ENCODE results near the gene IQCH. TPM values are rescaled to one million over a fixed set of nuclear protein-coding genes. Genes with fewer than 3 reads are reported as not detected.
A peak's percentile ranks its signal among the peaks of the same experiment; 100 is the strongest.

IQCH gene
- total and polyA plus RNA-seq, 2 of the 4 experiments (the other 2 are of a cell fraction), result 0.60 to 2.5 TPM

DNA sequence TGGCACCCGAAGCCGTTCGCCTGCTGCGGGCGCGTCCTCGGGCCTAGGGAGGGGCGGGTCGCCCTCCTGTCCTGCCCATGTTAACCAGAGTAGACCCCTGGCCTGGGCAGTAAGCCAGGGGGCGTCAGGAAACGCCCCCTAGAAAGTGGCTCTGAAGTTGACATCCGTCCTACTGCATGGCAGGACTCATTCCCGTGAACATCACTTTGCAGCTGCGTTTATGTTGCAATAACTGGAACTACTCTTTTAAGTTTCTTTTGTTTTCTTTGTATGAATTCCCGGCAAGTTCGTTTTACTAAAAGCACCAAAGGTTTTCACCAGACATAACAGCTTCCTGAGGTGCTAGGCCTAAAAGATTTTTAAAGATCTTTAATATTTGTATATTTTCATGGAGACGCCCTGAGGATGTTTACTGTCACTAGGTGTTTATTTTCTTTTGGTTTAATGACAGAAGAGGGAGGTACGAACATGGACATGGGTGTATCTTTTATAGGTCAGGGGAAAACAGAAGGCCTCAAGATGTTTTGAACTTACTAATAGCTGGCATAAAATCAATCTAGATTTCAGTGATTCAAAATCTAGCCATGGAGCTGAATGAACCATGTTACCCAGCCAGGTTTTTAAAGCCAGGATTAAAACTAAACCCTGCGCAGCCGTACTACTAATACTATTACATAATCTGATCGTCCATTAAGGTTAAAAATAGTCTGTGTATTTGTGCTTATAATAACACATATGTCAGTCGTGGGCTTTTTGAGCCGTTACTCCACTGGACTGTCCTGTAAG lies 267.4 kb downstream of the IQCH start:
- Histone ChIP-seq H3K4me3 (ENCODE audit: insufficient read depth, low read depth, low read length) (peak overlapping the region; percentile 79), H3K9me3 (ENCODE audit: control insufficient read depth, insufficient read depth, low read length) (no peaks in the 10 kb centered on the region), H2AFZ (replicated peaks; ENCODE audit: low read length, poor library complexity) (peak overlapping the region; percentile 99), H2AK9ac (replicated peaks; ENCODE audit: low read depth, low read length, poor library complexity) (peak overlapping the region; percentile 37), H3K27me3 (ENCODE audit: control insufficient read depth, insufficient read depth, low read length) (no peaks in the 10 kb centered on the region), H3K23ac (ENCODE audit: low read depth, low read length) (peak overlapping the region; percentile 67; the same call in 1 of the 2 replicates), H3K36me3 (ENCODE audit: control insufficient read depth, insufficient read depth, low read length) (no peaks in the 10 kb centered on the region), H3K18ac (ENCODE audit: low read depth, low read length) (peak overlapping the region; percentile 46), H2BK20ac (ENCODE audit: low read depth, low read length) (no peak overlapping the region), H3K79me1 (ENCODE audit: low read depth in 1 of 2, low read length in 2 of 2) (peaks cover 7 to 29% of the 10 kb centered on the region in 2 experiments; a peak in 3 of 4 replicates), H3K9ac (ENCODE audit: low read depth, low read length) (peak overlapping the region; percentile 89), H3K56ac (ENCODE audit: extremely low read depth, insufficient read depth, low read length) (peak overlapping the region; percentile 54; the same call in 1 of the 2 replicates), H3K9me1 (ENCODE audit: insufficient read depth, low read length) (no peaks in the 10 kb centered on the region), H3K4me1 (ENCODE audit: control insufficient read depth, insufficient read depth, low read length) (no peaks in the 10 kb centered on the region), H3K27ac (ENCODE audit: insufficient read depth, low read length) (peak overlapping the region; percentile 94), H3K4me2 (ENCODE audit: low read depth, low read length) (peak overlapping the region; percentile 84), H3K4ac (ENCODE audit: low read depth, low read length) (peak overlapping the region; percentile 63), H4K91ac (ENCODE audit: insufficient read depth, low read depth, low read length) (no peak overlapping the region), H2BK120ac (ENCODE audit: low read depth, low read length) (peak overlapping the region; percentile 18; the same call in 1 of the 2 replicates), H2BK15ac (ENCODE audit: low read depth, low read length) (no peak overlapping the region), H2AK5ac (ENCODE audit: low read depth, low read length) (no peak overlapping the region; the same call in 1 of the 2 replicates), H2BK5ac (ENCODE audit: low read depth, low read length, poor library complexity, severe bottlenecking) (peak overlapping the region; percentile 86), H4K5ac (ENCODE audit: low read depth, low read length) (peak overlapping the region; percentile 35), H3K14ac (replicated peaks; ENCODE audit: low read depth, low read length) (peak overlapping the region; percentile 75; the same call in 1 of the 2 replicates), H4K8ac (ENCODE audit: low read depth in 2 of 2, low read length in 2 of 2) (peak overlapping the region; percentile 43 to 95; a peak in 3 of 4 replicates), H4K20me1 (ENCODE audit: insufficient read depth, low read length) (peaks cover 3% of the 10 kb centered on the region; the same call in 1 of the 2 replicates)
- BruUV-seq (replicated peaks), result no TSS peak
- intact Hi-C loops (cut with micrococcal nuclease) (loop anchor here (1.0 to 2.0 kb wide), 2 partner anchors 21 to 310 kb away; partner anchors contain the start of gene MAP2K5), dilution Hi-C loops (cut with HindIII; ENCODE audit: low sequenced_read_pairs, unreplicated experiment) (no loop called here), in situ Hi-C loops (cut with MboI; ENCODE audit: low sequenced_read_pairs) (no loop called here)
- ChIA-PET CTCF (interaction anchor here (0.6 to 1.0 kb wide), 4 partner anchors 12 to 75 kb away, joined by 3 to 4 read pairs (median 3); no protein-coding TSS in a partner anchor), POLR2A (ENCODE audit: unreplicated experiment) (interaction anchor here (0.6 kb wide), 1 partner anchor 708 kb away, joined by 3 read pairs; the partner anchor contains the start of gene CLN6)
- ATAC-seq (ENCODE audit: low read depth), result peak; percentile 4
- DNase-seq, result peak; percentile 51
- TF ChIP-seq FOS (IDR thresholded peaks at IDR 0.05; ENCODE audit: low read depth, low read length), result 0 out of 2 replicates have a peak, but pooled peaks have one; percentile 1
- TF ChIP-seq MXI1 (IDR thresholded peaks at IDR 0.05; ENCODE audit: borderline replicate concordance, low read depth, low read length), result no peak
- TF ChIP-seq SMC3 (IDR thresholded peaks at IDR 0.05; ENCODE audit: low read depth, low read length), result no peak
- TF ChIP-seq, protein P1, sequence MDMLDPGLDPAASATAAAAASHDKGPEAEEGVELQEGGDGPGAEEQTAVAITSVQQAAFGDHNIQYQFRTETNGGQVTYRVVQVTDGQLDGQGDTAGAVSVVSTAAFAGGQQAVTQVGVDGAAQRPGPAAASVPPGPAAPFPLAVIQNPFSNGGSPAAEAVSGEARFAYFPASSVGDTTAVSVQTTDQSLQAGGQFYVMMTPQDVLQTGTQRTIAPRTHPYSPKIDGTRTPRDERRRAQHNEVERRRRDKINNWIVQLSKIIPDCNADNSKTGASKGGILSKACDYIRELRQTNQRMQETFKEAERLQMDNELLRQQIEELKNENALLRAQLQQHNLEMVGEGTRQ (IDR thresholded peaks at IDR 0.05; ENCODE audit: low read depth, low read length), result no peak
- peak; percentile 90 for TF ChIP-seq CEBPB (IDR thresholded peaks at IDR 0.05; ENCODE audit: low read depth, low read length)
- WGBS, 2 experiments (ENCODE audit: extremely low coverage in 2 of 2, insufficient read length in 1 of 2), result 0% methylated on average over 9 of the region's 23 CpGs; no CpG with 5 or more reads in 1 of the 2 experiments
